Prostate gland (tissue), 2 donors: ENCODE measurements around the gene MAP3K19.

Experiments
- POLR2A ChIP-seq: fragments of 450-650 bp; IDR thresholded peaks from one replicate; pipeline ENCODE4 v1.6.1; 2016; ENCODE audit warnings: antibody characterized with exemption, mild to moderate bottlenecking
- TF ChIP-seq, protein P1 (sequence below), 4 experiments: fragments of 200-600 bp in 2 of 4; fragments of 450-650 bp in 2 of 4; sonication (generic) in 2 of 4; IDR thresholded peaks; 1 replicate in 3 of 4; 2 replicates in 1 of 4; pipeline ENCODE4 v1.5.1; 2016 to 2019; ENCODE audit warnings: antibody characterized with exemption in 4 of 4, mild to moderate bottlenecking in 2 of 4, moderate library complexity in 2 of 4

DNA sequence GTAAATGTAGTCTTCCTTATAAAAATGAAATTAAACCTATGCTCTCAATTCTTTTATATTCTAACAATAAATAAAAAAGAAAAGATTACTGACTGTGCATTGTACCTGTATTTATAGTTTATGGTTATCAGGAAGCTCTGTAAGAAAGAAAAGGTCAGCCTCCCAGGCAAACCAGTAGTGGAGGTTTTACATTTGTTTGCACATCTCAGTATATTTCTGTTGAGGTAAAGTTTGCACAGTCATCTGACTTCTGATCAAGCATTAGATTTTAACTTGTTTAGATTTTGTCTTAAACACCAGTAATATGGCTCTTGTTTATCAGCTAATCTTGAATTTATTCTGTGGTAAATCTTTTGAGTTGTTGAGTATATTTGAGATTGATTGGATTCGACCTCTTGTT lies 91.5 kb downstream of the MAP3K19 start:
- TF ChIP-seq, protein P1, sequence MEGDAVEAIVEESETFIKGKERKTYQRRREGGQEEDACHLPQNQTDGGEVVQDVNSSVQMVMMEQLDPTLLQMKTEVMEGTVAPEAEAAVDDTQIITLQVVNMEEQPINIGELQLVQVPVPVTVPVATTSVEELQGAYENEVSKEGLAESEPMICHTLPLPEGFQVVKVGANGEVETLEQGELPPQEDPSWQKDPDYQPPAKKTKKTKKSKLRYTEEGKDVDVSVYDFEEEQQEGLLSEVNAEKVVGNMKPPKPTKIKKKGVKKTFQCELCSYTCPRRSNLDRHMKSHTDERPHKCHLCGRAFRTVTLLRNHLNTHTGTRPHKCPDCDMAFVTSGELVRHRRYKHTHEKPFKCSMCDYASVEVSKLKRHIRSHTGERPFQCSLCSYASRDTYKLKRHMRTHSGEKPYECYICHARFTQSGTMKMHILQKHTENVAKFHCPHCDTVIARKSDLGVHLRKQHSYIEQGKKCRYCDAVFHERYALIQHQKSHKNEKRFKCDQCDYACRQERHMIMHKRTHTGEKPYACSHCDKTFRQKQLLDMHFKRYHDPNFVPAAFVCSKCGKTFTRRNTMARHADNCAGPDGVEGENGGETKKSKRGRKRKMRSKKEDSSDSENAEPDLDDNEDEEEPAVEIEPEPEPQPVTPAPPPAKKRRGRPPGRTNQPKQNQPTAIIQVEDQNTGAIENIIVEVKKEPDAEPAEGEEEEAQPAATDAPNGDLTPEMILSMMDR (IDR thresholded peaks at IDR 0.05): no peak
- TF ChIP-seq POLR2A: no peak
